Loucy (cell line): Measurements from ENCODE around the gene YWHAQ.

Experiments used
- H2AFZ ChIP-seq: fragments of 200-600 bp; sonication (generic); 2 replicates; pipeline ENCODE4 v1.6.0; 2016; ENCODE audit warnings: antibody characterized with exemption, mild to moderate bottlenecking, low read length, moderate library complexity
- H3F3A ChIP-seq: fragments of 200-600 bp; 2 replicates; pipeline ENCODE4 v1.6.0; 2016; ENCODE audit warnings: antibody characterized with exemption, low read depth, mild to moderate bottlenecking
- H3K27me3 ChIP-seq: fragments of 200-600 bp; sonication (generic); 2 replicates; pipeline ENCODE4 v1.6.1; 2014; ENCODE audit warnings: low read length, mild to moderate bottlenecking; ENCODE audit not compliant: insufficient read depth, poor library complexity, severe bottlenecking
- H3K36me3 ChIP-seq: fragments of 200-600 bp; sonication (generic); 2 replicates; pipeline ENCODE4 v1.6.1; 2016; ENCODE audit warnings: low read length; ENCODE audit not compliant: insufficient read depth
- H3K4me1 ChIP-seq: fragments of 200-600 bp; sonication (generic); 2 replicates; pipeline ENCODE4 v1.5.1; 2014; ENCODE audit warnings: low read length, mild to moderate bottlenecking; ENCODE audit not compliant: insufficient read depth, poor library complexity, severe bottlenecking
- H3K4me2 ChIP-seq: fragments of 200-600 bp; sonication (generic); 2 replicates; pipeline ENCODE4 v1.6.0; 2014; ENCODE audit warnings: antibody characterized with exemption, low read length, low read depth, mild to moderate bottlenecking; ENCODE audit not compliant: poor library complexity, severe bottlenecking
- H3K4me3 ChIP-seq: fragments of 200-600 bp; sonication (generic); 2 replicates; pipeline ENCODE4 v1.5.1; 2014; ENCODE audit warnings: low read length, mild to moderate bottlenecking, mixed read lengths; ENCODE audit not compliant: poor library complexity, severe bottlenecking
- H3K79me2 ChIP-seq: fragments of 200-600 bp; sonication (generic); 2 replicates; pipeline ENCODE4 v1.6.1; 2014; ENCODE audit warnings: low read length; ENCODE audit not compliant: insufficient read depth
- H3K9ac ChIP-seq: fragments of 200-600 bp; sonication (generic); 2 replicates; pipeline ENCODE4 v1.6.0; 2014; ENCODE audit warnings: mild to moderate bottlenecking, low read depth, low read length, moderate library complexity; ENCODE audit not compliant: poor library complexity, severe bottlenecking
- H3K9me2 ChIP-seq: fragments of 200-600 bp; sonication (generic); replicated peaks from 2 replicates; pipeline ENCODE4 v1.6.1; 2016; ENCODE audit warnings: low read depth, low read length, mixed read lengths
- H3K9me3 ChIP-seq: fragments of 200-600 bp; sonication (generic); 2 replicates; pipeline ENCODE4 v1.6.1; 2014; ENCODE audit warnings: mild to moderate bottlenecking, antibody characterized with exemption, low read length, low read depth; ENCODE audit not compliant: insufficient read depth
- H4K20me1 ChIP-seq: fragments of 200-600 bp; sonication (generic); 2 replicates; pipeline ENCODE4 v1.6.0; 2014; ENCODE audit warnings: antibody characterized with exemption, low read length, mild to moderate bottlenecking; ENCODE audit not compliant: insufficient read depth, poor library complexity, severe bottlenecking
- CTCF ChIP-seq: fragments of 200-600 bp; sonication (generic); conservative IDR thresholded peaks from 2 replicates; pipeline ENCODE4 v1.5.1; 2014; ENCODE audit warnings: mild to moderate bottlenecking, antibody characterized with exemption, low read length
- EZH2phosphoT487 ChIP-seq: fragments of 200-600 bp; IDR thresholded peaks from 2 replicates; pipeline ENCODE4 v1.6.1; 2018; ENCODE audit warnings: antibody characterized with exemption, mild to moderate bottlenecking, moderate library complexity, borderline replicate concordance

The YWHAQ gene

GRCh38 chr2:9665898-9666297, 35.1 kb upstream of the YWHAQ start:
- no peaks in the 10 kb centered on the region for H3K27me3 ChIP-seq
- H3K79me2 ChIP-seq, result no peaks in the 10 kb centered on the region
- no peak for TF ChIP-seq EZH2phosphoT487
- no peak for TF ChIP-seq CTCF
- no peak overlapping the region for H3K4me2 ChIP-seq
- H3K36me3 ChIP-seq, result no peaks in the 10 kb centered on the region
- no peak overlapping the region for H2AFZ ChIP-seq
- H4K20me1 ChIP-seq, result no peaks in the 10 kb centered on the region
- H3K9me3 ChIP-seq, result no peaks in the 10 kb centered on the region
- no peaks in the 10 kb centered on the region for H3K9me2 ChIP-seq
- no peak overlapping the region for H3K9ac ChIP-seq
- no peaks in the 10 kb centered on the region for H3F3A ChIP-seq
- H3K4me3 ChIP-seq, result no peak overlapping the region
- H3K4me1 ChIP-seq, result no peaks in the 10 kb centered on the region

- H3K9ac ChIP-seq, result no peak overlapping the region
- no peaks in the 10 kb centered on the region for H3K79me2 ChIP-seq
- no peak overlapping the region for H3K4me3 ChIP-seq
- no peaks in the 10 kb centered on the region for H3K9me3 ChIP-seq
- no peaks in the 10 kb centered on the region for H3K9me2 ChIP-seq
- no peak overlapping the region for H2AFZ ChIP-seq
- H3K4me2 ChIP-seq, result no peak overlapping the region
- no peaks in the 10 kb centered on the region for H3K36me3 ChIP-seq
- TF ChIP-seq CTCF (no peak), EZH2phosphoT487 (no peak)
- no peaks in the 10 kb centered on the region for H3F3A ChIP-seq
- no peaks in the 10 kb centered on the region for H3K27me3 ChIP-seq
- no peaks in the 10 kb centered on the region for H3K4me1 ChIP-seq
- H4K20me1 ChIP-seq, result no peaks in the 10 kb centered on the region
Measured at GRCh38 chr2:9664365-9664764, 33.6 kb upstream of the YWHAQ start.

DNA sequence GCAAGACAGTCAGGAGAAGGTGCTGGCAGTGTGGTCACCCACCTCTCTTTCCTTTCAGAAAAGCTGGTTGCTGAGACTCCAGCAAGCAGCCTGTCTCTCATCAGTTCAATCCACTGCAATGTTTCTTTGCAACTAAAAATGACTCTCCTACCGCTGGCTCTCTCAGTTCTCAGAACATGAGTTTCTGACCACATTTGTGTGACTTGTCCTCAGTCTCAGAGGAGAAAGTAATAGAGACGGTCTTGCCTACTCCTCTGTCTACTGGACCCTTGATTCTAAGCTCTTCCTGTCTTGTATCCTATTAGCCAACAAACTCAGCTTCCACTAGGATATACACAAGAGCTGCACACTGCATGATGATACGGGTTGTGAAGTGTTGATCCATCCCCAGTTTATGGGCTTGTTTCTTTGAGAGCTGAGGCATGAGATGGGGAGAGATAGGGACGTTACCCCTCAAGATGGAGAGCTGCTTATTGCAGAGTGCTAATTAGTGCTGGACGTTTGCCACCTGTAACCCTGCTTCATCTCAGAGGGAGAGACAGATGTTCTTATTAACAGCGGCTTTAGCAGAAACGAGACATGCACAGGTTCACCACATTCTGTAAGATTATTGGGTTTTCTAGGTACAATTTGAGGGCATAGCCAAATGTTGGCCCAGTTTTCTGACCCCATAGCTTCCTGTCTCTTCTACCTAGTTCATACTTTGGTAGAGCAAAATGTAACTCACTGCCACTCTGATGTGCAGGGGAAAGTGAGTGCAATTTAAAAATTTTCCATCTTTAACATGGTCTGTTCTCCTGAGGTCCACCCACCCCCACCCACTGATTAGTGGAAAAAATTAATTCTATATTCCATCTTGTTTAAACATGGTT, 32.4 kb upstream of the YWHAQ start:
- Histone ChIP-seq H3K27me3 (no peaks in the 10 kb centered on the region), H3K9me2 (no peaks in the 10 kb centered on the region), H3K79me2 (no peaks in the 10 kb centered on the region), H3K4me1 (no peaks in the 10 kb centered on the region), H3K9me3 (no peaks in the 10 kb centered on the region), H3K9ac (no peak overlapping the region), H3F3A (no peaks in the 10 kb centered on the region), H3K36me3 (no peaks in the 10 kb centered on the region), H4K20me1 (no peaks in the 10 kb centered on the region), H2AFZ (no peak overlapping the region), H3K4me3 (no peak overlapping the region), H3K4me2 (no peak overlapping the region)
- no peak for TF ChIP-seq EZH2phosphoT487
- no peak for TF ChIP-seq CTCF
